PC-9 (cell line): Measurements from ENCODE around the gene CDYL2.

Experiments
- CTCF ChIP-seq: fragments of 200-600 bp; sonication (generic); conservative IDR thresholded peaks from 2 replicates; pipeline ENCODE4 v1.6.1; 2017; ENCODE audit warnings: mixed run types, antibody characterized with exemption, mild to moderate bottlenecking, moderate library complexity
- EZH2 ChIP-seq: fragments of 200-600 bp; sonication (generic); IDR thresholded peaks from 2 replicates; pipeline ENCODE4 v1.8.0; 2017; ENCODE audit warnings: antibody characterized with exemption, low read depth

GRCh38 chr16:80739523-80739922, 64.9 kb downstream of the CDYL2 start:
- TF ChIP-seq EZH2: no peak
- no peak for TF ChIP-seq CTCF
